Measurements from ENCODE around the gene UQCRH. TPM values are rescaled to one million over a fixed set of nuclear protein-coding genes. Genes with fewer than 3 reads are reported as not detected.
A peak's percentile ranks its signal among the peaks of the same experiment; 100 is the strongest.

Gene UQCRH
- total and polyA plus RNA-seq, 2 of the 13 experiments (the other 11 are each of a cell fraction or from before 2014, with no cell fraction given), result 548 to 556 TPM

GRCh38 chr1:46340404-46341221 is 37.1 kb downstream of the UQCRH start, which contains the start of gene NSUN4 (continued):
- TF ChIP-seq ZNF670 (CRISPR knock-in tag; IDR thresholded peaks at IDR 0.05; ENCODE audit: borderline replicate concordance), result no peak; the same call in 1 of the 2 replicates
- TF ChIP-seq MIXL1 (CRISPR knock-in tag; IDR thresholded peaks at IDR 0.05), result peak; percentile 79; the same call in 1 of the 2 replicates
- TF ChIP-seq ETV6 (CRISPR knock-in tag; conservative IDR thresholded peaks at IDR 0.05), result peak; percentile 38; the same call in 1 of the 2 replicates
- TF ChIP-seq ZC3H4 (CRISPR knock-in tag; IDR thresholded peaks at IDR 0.05; ENCODE audit: borderline replicate concordance), result no peak; the same call in 1 of the 2 replicates
- TF ChIP-seq MLXIP (CRISPR knock-in tag; IDR thresholded peaks at IDR 0.05; ENCODE audit: borderline replicate concordance), result 0 out of 2 replicates have a peak, but pooled peaks have one; percentile 14
- TF ChIP-seq MBD4 (IDR thresholded peaks at IDR 0.05; ENCODE audit: borderline replicate concordance, low read length), result no peak
- TF ChIP-seq HINFP (CRISPR knock-in tag; IDR thresholded peaks at IDR 0.05; ENCODE audit: low read depth), result no peak
- peak; percentile 76 for TF ChIP-seq FOXJ3 (CRISPR knock-in tag; IDR thresholded peaks at IDR 0.05; ENCODE audit: borderline replicate concordance)
- TF ChIP-seq ZNF17 (CRISPR knock-in tag; IDR thresholded peaks at IDR 0.05), result no peak
- no peak for TF ChIP-seq ZNF468 (CRISPR knock-in tag; IDR thresholded peaks at IDR 0.05)
- TF ChIP-seq ZBTB46 (CRISPR knock-in tag; IDR thresholded peaks at IDR 0.05; ENCODE audit: borderline replicate concordance), result no peak
- peak in 1 of 2 experiments; percentile 73; a peak in 1 of 4 replicates for TF ChIP-seq KLF16 (CRISPR knock-in tag; IDR thresholded peaks at IDR 0.05)
- peak; percentile 77 for TF ChIP-seq PHF20 (CRISPR knock-in tag; IDR thresholded peaks at IDR 0.05)
- no peak for TF ChIP-seq ZBTB1 (CRISPR knock-in tag; IDR thresholded peaks at IDR 0.05; ENCODE audit: borderline replicate concordance)
- TF ChIP-seq ZNF12 (CRISPR knock-in tag; IDR thresholded peaks at IDR 0.05), result peak; percentile 59; the same call in 1 of the 2 replicates
- peak; percentile 86 for TF ChIP-seq ZNF501 (CRISPR knock-in tag; IDR thresholded peaks at IDR 0.05)
- no peak for TF ChIP-seq ZNF615 (CRISPR knock-in tag; IDR thresholded peaks at IDR 0.05; ENCODE audit: borderline replicate concordance)
- TF ChIP-seq KDM6A (CRISPR knock-in tag; IDR thresholded peaks at IDR 0.05; ENCODE audit: low read depth), result 0 out of 2 replicates have a peak, but pooled peaks have one; percentile 25
- peak; percentile 85 for TF ChIP-seq PHF8 (CRISPR knock-in tag; IDR thresholded peaks at IDR 0.05)
- no peak for TF ChIP-seq MAFF (IDR thresholded peaks at IDR 0.05; ENCODE audit: low read depth, low read length)
- no peak for TF ChIP-seq MAFK (conservative IDR thresholded peaks at IDR 0.05 in 1 of 2, IDR thresholded peaks at IDR 0.05 in 1 of 2; ENCODE audit: low read length in 2 of 2)
- peak; percentile 69; the same call in 1 of the 2 replicates for TF ChIP-seq ZNF777 (CRISPR knock-in tag; IDR thresholded peaks at IDR 0.05)
- 0 out of 2 replicates have a peak, but pooled peaks have one; percentile 49 for TF ChIP-seq ZNF879 (CRISPR knock-in tag; IDR thresholded peaks at IDR 0.05)
- TF ChIP-seq MLX (CRISPR knock-in tag; IDR thresholded peaks at IDR 0.05), result peak; percentile 46; the same call in 1 of the 2 replicates

Data from HepG2 (cell line).